SW 1271 (cell line): ENCODE results near the gene CORO1C.

Source experiments
- DNase-seq, 2 experiments: peaks; one replicate each; lab custom pipeline; 2025; lab: John Stamatoyannopoulos, UW

Gene CORO1C

GRCh38 chr12:108647585-108648287 is 83.6 kb downstream of the CORO1C start:
- DNase-seq, result no peak

GRCh38 chr12:108646600-108647579 is 84.4 kb downstream of the CORO1C start:
- DNase-seq, result peak in 1 of 2 experiments; percentile 29

GRCh38 chr12:108645686-108646599 is 85.4 kb downstream of the CORO1C start:
- DNase-seq, result no peak

GRCh38 chr12:108644811-108645120 is 86.6 kb downstream of the CORO1C start:
- no peak for DNase-seq

- DNase-seq, result no peak
Observed at GRCh38 chr12:108643941-108644810, 87.1 kb downstream of the CORO1C start.

GRCh38 chr12:108642899-108643654 is 88.2 kb downstream of the CORO1C start:
- no peak for DNase-seq

- DNase-seq, result no peak
Observed at GRCh38 chr12:108642269-108642870, 88.9 kb downstream of the CORO1C start.

GRCh38 chr12:108641446-108642268 is 89.7 kb downstream of the CORO1C start:
- DNase-seq, result no peak

GRCh38 chr12:108640802-108641445 is 90.4 kb downstream of the CORO1C start:
- no peak for DNase-seq

GRCh38 chr12:108638997-108639822 is 92.1 kb downstream of the CORO1C start:
- no peak for DNase-seq

- no peak for DNase-seq
Observed at GRCh38 chr12:108638141-108638827, 93.0 kb downstream of the CORO1C start.

- no peak for DNase-seq
Observed at GRCh38 chr12:108637222-108637971, 93.9 kb downstream of the CORO1C start.

GRCh38 chr12:108635997-108636808 is 95.1 kb downstream of the CORO1C start:
- DNase-seq, result no peak

- no peak for DNase-seq
Observed at GRCh38 chr12:108635201-108635996, 95.9 kb downstream of the CORO1C start.

GRCh38 chr12:108634341-108634751 is 97.0 kb downstream of the CORO1C start:
- DNase-seq, result no peak
